ENCODE results near the gene KRTAP10-9. TPM values are rescaled to one million over a fixed set of nuclear protein-coding genes. Genes with fewer than 3 reads are reported as not detected.
"Not testable (repeated sequence)": the region's sequence is repeated elsewhere in the genome, so short reads cannot be mapped to it uniquely, and the experiment has no call there.

The KRTAP10-9 gene
- total and polyA plus RNA-seq, 2 experiments from 2014 or later: not detected

GRCh38 chr21:44658913-44659595, 32.2 kb downstream of the KRTAP10-9 start:
- H3K9me3 ChIP-seq (ENCODE audit: low read depth): no peaks in the 10 kb centered on the region
- no peak for DNase-seq (ENCODE audit: low read depth in 1 of 2, low spot score in 1 of 2)
- H3K36me3 ChIP-seq: no peaks in the 10 kb centered on the region
- no peak overlapping the region for H3K27ac ChIP-seq
- no peak overlapping the region for H3K4me3 ChIP-seq
- no peaks in the 10 kb centered on the region for H3K27me3 ChIP-seq
- TF ChIP-seq CTCF (IDR thresholded peaks at IDR 0.05; ENCODE audit: low read depth, low read length): no peak
- no peaks in the 10 kb centered on the region for H3K4me1 ChIP-seq (ENCODE audit: low read depth)

- H3K9me3 ChIP-seq (ENCODE audit: low read depth); H3K4me1 ChIP-seq (ENCODE audit: low read depth); H3K36me3 ChIP-seq; DNase-seq (ENCODE audit: low read depth in 1 of 2, low spot score in 1 of 2); H3K27me3 ChIP-seq; H3K4me3 ChIP-seq; H3K27ac ChIP-seq: not testable (repeated sequence)
Measured at GRCh38 chr21:44661567-44661966, 34.7 kb downstream of the KRTAP10-9 start.

GRCh38 chr21:44664691-44665090, 37.8 kb downstream of the KRTAP10-9 start:
- Histone ChIP-seq H3K27me3 (no peaks in the 10 kb centered on the region), H3K4me3 (no peak overlapping the region), H3K27ac (no peak overlapping the region), H3K9me3 (ENCODE audit: low read depth) (no peaks in the 10 kb centered on the region), H3K36me3 (no peaks in the 10 kb centered on the region), H3K4me1 (ENCODE audit: low read depth) (no peaks in the 10 kb centered on the region)
- DNase-seq (ENCODE audit: low read depth in 1 of 2, low spot score in 1 of 2): no peak
- TF ChIP-seq CTCF (IDR thresholded peaks at IDR 0.05; ENCODE audit: low read depth, low read length): no peak

- Histone ChIP-seq H3K27me3 (no peaks in the 10 kb centered on the region), H3K9me3 (ENCODE audit: low read depth) (no peaks in the 10 kb centered on the region), H3K4me3 (no peak within 1 kb of the TSS), H3K4me1 (ENCODE audit: low read depth) (no peaks in the 10 kb centered on the region), H3K27ac (no peak within 1 kb of the TSS), H3K36me3 (no peaks in the 10 kb centered on the region)
- TF ChIP-seq CTCF (IDR thresholded peaks at IDR 0.05; ENCODE audit: low read depth, low read length): no peak
- DNase-seq (ENCODE audit: low read depth in 1 of 2, low spot score in 1 of 2): no peak
Measured at GRCh38 chr21:44666401-44667320, 39.8 kb downstream of the KRTAP10-9 start, which contains the start of gene KRTAP12-2. Gene KRTAP12-2 (minus strand): TSS chr21:44666927. CDS start chr21:44666886, 41 bp downstream.

- H3K27me3 ChIP-seq: no peaks in the 10 kb centered on the region
- no peak for DNase-seq (ENCODE audit: low read depth in 1 of 2, low spot score in 1 of 2)
- H3K27ac ChIP-seq: no peak overlapping the region
- no peak overlapping the region for H3K4me3 ChIP-seq
- no peaks in the 10 kb centered on the region for H3K9me3 ChIP-seq (ENCODE audit: low read depth)
- no peaks in the 10 kb centered on the region for H3K36me3 ChIP-seq
- H3K4me1 ChIP-seq (ENCODE audit: low read depth): no peaks in the 10 kb centered on the region
- TF ChIP-seq CTCF (IDR thresholded peaks at IDR 0.05; ENCODE audit: low read depth, low read length): no peak
Measured at GRCh38 chr21:44667612-44668011, 40.7 kb downstream of the KRTAP10-9 start.
